ENCODE results near the gene SERP2.

SERP2 gene

GRCh38 chr13:44346534-44346933 lies 27.1 kb upstream of the SERP2 start:
- in situ Hi-C loops (cut with HindIII; ENCODE audit: low pct_unique_long_range_greater_than_20kb, low sequenced_read_pairs), result no loop called here
- DNase-seq (ENCODE audit: low read depth in 1 of 2, low spot score in 1 of 2), result no peak
- no peak for TF ChIP-seq JUND (IDR thresholded peaks at IDR 0.05; ENCODE audit: low read depth)

- DNase-seq (ENCODE audit: low read depth in 1 of 2, low spot score in 1 of 2), result no peak
- TF ChIP-seq JUND (IDR thresholded peaks at IDR 0.05; ENCODE audit: low read depth), result no peak
- in situ Hi-C loops (cut with HindIII; ENCODE audit: low pct_unique_long_range_greater_than_20kb, low sequenced_read_pairs), result no loop called here
These were observed 26.3 kb upstream of the SERP2 start for GRCh38 chr13:44347301-44347700.

GRCh38 chr13:44347949-44348348 lies 25.7 kb upstream of the SERP2 start:
- in situ Hi-C loops (cut with HindIII; ENCODE audit: low pct_unique_long_range_greater_than_20kb, low sequenced_read_pairs), result no loop called here
- DNase-seq (ENCODE audit: low read depth in 1 of 2, low spot score in 1 of 2), result no peak
- no peak for TF ChIP-seq JUND (IDR thresholded peaks at IDR 0.05; ENCODE audit: low read depth)

- in situ Hi-C loops (cut with HindIII; ENCODE audit: low pct_unique_long_range_greater_than_20kb, low sequenced_read_pairs), result no loop called here
These were observed 22.7 kb upstream of the SERP2 start for GRCh38 chr13:44350775-44351504.

GRCh38 chr13:44351505-44351854 lies 22.1 kb upstream of the SERP2 start:
- in situ Hi-C loops (cut with HindIII; ENCODE audit: low pct_unique_long_range_greater_than_20kb, low sequenced_read_pairs), result no loop called here
- peak in 1 of 2 experiments; percentile 59 for DNase-seq (ENCODE audit: low read depth in 1 of 2, low spot score in 1 of 2)
- TF ChIP-seq JUND (IDR thresholded peaks at IDR 0.05; ENCODE audit: low read depth), result no peak

More at GRCh38 chr13:44350775-44351504, 22.7 kb upstream of the SERP2 start:
- DNase-seq (ENCODE audit: low read depth in 1 of 2, low spot score in 1 of 2), result peak; percentile 51 to 83
- no peak for TF ChIP-seq JUND (IDR thresholded peaks at IDR 0.05; ENCODE audit: low read depth)

GRCh38 chr13:44352202-44352601 lies 21.4 kb upstream of the SERP2 start:
- in situ Hi-C loops (cut with HindIII; ENCODE audit: low pct_unique_long_range_greater_than_20kb, low sequenced_read_pairs), result no loop called here
- DNase-seq (ENCODE audit: low read depth in 1 of 2, low spot score in 1 of 2), result no peak
- TF ChIP-seq JUND (IDR thresholded peaks at IDR 0.05; ENCODE audit: low read depth), result no peak

- no peak for TF ChIP-seq JUND (IDR thresholded peaks at IDR 0.05; ENCODE audit: low read depth)
- in situ Hi-C loops (cut with HindIII; ENCODE audit: low pct_unique_long_range_greater_than_20kb, low sequenced_read_pairs), result no loop called here
- DNase-seq (ENCODE audit: low read depth in 1 of 2, low spot score in 1 of 2), result peak in 1 of 2 experiments; percentile 76
These were observed 21.0 kb upstream of the SERP2 start for GRCh38 chr13:44352671-44353070.

- in situ Hi-C loops (cut with HindIII; ENCODE audit: low pct_unique_long_range_greater_than_20kb, low sequenced_read_pairs), result no loop called here
- peak in 1 of 2 experiments; percentile 28 for DNase-seq (ENCODE audit: low read depth in 1 of 2, low spot score in 1 of 2)
These were observed 19.3 kb upstream of the SERP2 start for GRCh38 chr13:44354331-44354730.

GRCh38 chr13:44354884-44355283 lies 18.7 kb upstream of the SERP2 start:
- in situ Hi-C loops (cut with HindIII; ENCODE audit: low pct_unique_long_range_greater_than_20kb, low sequenced_read_pairs), result no loop called here
- no peak for TF ChIP-seq JUND (IDR thresholded peaks at IDR 0.05; ENCODE audit: low read depth)
- no peak for DNase-seq (ENCODE audit: low read depth in 1 of 2, low spot score in 1 of 2)

More at GRCh38 chr13:44354331-44354730, 19.3 kb upstream of the SERP2 start:
- no peak for TF ChIP-seq JUND (IDR thresholded peaks at IDR 0.05; ENCODE audit: low read depth)

GRCh38 chr13:44355621-44356020 lies 18.0 kb upstream of the SERP2 start:
- no peak for TF ChIP-seq JUND (IDR thresholded peaks at IDR 0.05; ENCODE audit: low read depth)
- in situ Hi-C loops (cut with HindIII; ENCODE audit: low pct_unique_long_range_greater_than_20kb, low sequenced_read_pairs), result no loop called here
- no peak for DNase-seq (ENCODE audit: low read depth in 1 of 2, low spot score in 1 of 2)

GRCh38 chr13:44359983-44360375 lies 13.6 kb upstream of the SERP2 start:
- no peak for DNase-seq (ENCODE audit: low read depth in 1 of 2, low spot score in 1 of 2)
- TF ChIP-seq JUND (IDR thresholded peaks at IDR 0.05; ENCODE audit: low read depth), result no peak
- in situ Hi-C loops (cut with HindIII; ENCODE audit: low pct_unique_long_range_greater_than_20kb, low sequenced_read_pairs), result no loop called here

- TF ChIP-seq JUND (IDR thresholded peaks at IDR 0.05; ENCODE audit: low read depth), result no peak
- in situ Hi-C loops (cut with HindIII; ENCODE audit: low pct_unique_long_range_greater_than_20kb, low sequenced_read_pairs), result no loop called here
- DNase-seq (ENCODE audit: low read depth in 1 of 2, low spot score in 1 of 2), result no peak
These were observed 11.1 kb upstream of the SERP2 start for GRCh38 chr13:44362394-44363040.

GRCh38 chr13:44363631-44364344 lies 9.8 kb upstream of the SERP2 start:
- TF ChIP-seq JUND (IDR thresholded peaks at IDR 0.05; ENCODE audit: low read depth), result no peak
- in situ Hi-C loops (cut with HindIII; ENCODE audit: low pct_unique_long_range_greater_than_20kb, low sequenced_read_pairs), result no loop called here
- peak in 1 of 2 experiments; percentile 14 for DNase-seq (ENCODE audit: low read depth in 1 of 2, low spot score in 1 of 2)

Measured in T47D (cell line).